HG02759 (cell line): ENCODE measurements around the gene ARVCF.
A peak's percentile ranks its signal among the peaks of the same experiment; 100 is the strongest.
"Not testable (repeated sequence)": the region's sequence is repeated elsewhere in the genome, so short reads cannot be mapped to it uniquely, and the experiment has no call there.

ENCODE experiments used
- ATAC-seq: cut with Tn5 transposase; IDR thresholded peaks from one replicate; pipeline ENCODE4 v1.9.1; 2021; ENCODE audit warnings: mild to moderate bottlenecking, moderate library complexity; ENCODE audit not compliant: unreplicated experiment

ARVCF gene

GRCh38 chr22:19941365-19942082 is 75.1 kb downstream of the ARVCF start, which contains the start of the genes COMT and TXNRD2:
Gene COMT, plus strand, starts transcription at chr22:19941772. Its CDS starts 20,755 bp downstream, at chr22:19962527.
Gene TXNRD2, minus strand, starts transcription at chr22:19941818. Its CDS starts 15 bp downstream, at chr22:19941803.
- ATAC-seq: peak; percentile 69

- ATAC-seq: peak; percentile 10
Measured at GRCh38 chr22:19940536-19941364, 75.9 kb downstream of the ARVCF start.

- ATAC-seq: no peak
Measured at GRCh38 chr22:19937616-19938473, 78.8 kb downstream of the ARVCF start.

DNA sequence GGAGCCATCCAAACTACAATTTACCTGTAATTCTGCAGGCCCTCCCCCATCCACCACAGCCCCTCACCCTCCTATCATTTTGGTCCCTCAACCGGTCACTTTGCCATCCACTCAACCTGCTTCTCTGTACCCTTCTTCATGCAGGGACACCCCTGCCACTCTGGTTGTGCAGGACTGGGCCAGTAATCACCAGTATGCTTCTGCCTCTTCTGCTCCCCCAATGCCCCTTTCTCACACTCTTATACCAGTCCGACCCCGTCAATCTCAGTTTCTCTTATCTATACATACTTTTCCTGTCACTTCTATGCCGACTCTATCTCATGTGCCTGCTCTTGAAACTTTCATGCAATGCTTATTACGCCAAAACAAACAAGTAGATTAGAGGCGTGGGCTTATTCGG is 80.1 kb downstream of the ARVCF start:
- no peak for ATAC-seq

DNA sequence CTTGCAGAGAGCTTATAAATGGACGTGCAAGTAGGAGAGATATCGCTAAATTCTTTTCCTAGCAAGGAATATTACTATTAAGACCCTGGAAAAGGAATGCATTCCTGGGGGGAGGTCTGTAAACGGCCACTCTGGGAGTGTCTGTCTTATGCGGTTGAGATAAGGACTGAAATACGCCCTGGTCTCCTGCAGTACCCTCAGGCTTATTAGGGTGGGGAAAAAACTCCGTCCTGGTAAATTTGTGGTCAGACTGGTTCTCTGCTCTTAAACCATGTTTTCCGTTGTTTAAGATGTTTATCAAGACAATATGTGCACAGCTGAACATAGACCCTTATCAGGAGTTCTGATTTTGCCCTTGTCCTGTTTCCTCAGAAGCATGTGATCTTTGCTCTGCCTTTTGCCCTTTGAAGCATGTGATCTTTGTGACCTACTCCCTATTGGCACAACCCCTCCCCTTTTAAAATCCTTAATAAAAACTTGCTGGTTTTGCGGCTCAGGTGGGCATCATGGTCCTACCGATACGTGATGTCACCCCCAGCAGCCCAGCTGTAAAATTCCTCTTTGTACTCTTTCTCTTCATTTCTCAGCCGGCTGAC is 81.4 kb downstream of the ARVCF start:
- ATAC-seq: not testable (repeated sequence)

DNA sequence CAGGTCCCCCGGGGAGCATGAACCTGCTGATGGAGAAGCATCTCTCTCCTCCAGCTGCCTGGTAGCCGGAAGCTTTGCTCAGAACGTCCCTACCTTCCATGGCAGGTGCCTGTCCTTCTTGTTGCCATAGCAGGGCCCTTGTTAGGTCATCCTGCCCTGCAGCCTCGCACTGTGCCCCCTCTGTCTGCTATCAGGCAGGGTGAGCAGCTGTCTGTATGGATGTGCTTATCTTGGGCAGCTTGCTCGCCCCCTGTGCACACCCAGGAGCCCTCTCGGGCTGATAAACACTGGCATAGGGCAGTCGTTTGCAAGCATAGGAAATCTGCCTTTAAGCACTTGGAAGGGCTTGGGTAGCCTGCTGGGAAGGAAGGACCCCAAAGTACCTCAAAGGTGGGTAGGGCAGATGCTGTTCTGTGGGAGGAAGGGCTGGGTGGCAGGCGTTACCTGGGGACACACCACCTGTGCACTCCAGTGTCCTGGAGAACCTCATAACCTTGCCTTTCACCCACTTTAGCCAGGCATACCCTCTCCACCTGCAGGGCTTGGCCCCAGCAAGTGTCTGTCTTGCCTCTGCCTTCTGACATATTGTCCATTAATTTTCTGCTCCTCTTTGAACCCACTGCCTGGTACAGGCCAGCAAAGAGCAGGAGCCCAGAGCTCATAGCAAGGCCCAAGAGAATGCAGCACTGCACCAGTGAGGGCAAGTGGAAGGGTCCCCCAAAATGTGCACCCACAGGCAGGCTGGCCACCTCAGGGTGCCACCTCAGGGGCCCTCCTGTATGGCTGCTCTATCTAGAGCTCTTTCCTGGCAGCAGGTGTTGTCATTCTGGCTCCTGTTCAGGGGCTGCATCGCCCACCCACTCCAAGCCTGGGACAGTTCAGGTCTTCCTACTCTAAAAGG is 83.0 kb downstream of the ARVCF start:
- ATAC-seq: no peak

GRCh38 chr22:19932367-19933206 is 84.0 kb downstream of the ARVCF start:
- ATAC-seq: no peak

DNA sequence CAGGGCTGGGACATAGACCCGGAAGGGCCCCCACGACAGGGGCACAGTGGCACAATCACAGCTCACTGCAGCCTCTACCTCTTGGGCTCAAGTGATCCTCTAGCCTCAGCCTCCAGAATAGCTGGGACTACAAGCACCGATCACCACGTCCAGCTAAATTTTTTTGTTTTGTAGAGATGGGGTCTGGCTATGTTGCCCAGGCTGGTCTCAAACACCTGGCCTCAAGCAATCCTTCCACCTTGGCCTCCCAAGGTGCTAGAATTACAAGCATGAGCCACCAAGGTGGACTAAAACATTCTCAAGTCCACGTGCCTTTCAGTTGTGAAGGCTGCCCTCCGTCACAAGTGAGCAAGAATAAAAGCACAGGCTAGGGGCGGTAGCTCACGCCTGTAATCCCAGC is 85.1 kb downstream of the ARVCF start:
- ATAC-seq: no peak

DNA sequence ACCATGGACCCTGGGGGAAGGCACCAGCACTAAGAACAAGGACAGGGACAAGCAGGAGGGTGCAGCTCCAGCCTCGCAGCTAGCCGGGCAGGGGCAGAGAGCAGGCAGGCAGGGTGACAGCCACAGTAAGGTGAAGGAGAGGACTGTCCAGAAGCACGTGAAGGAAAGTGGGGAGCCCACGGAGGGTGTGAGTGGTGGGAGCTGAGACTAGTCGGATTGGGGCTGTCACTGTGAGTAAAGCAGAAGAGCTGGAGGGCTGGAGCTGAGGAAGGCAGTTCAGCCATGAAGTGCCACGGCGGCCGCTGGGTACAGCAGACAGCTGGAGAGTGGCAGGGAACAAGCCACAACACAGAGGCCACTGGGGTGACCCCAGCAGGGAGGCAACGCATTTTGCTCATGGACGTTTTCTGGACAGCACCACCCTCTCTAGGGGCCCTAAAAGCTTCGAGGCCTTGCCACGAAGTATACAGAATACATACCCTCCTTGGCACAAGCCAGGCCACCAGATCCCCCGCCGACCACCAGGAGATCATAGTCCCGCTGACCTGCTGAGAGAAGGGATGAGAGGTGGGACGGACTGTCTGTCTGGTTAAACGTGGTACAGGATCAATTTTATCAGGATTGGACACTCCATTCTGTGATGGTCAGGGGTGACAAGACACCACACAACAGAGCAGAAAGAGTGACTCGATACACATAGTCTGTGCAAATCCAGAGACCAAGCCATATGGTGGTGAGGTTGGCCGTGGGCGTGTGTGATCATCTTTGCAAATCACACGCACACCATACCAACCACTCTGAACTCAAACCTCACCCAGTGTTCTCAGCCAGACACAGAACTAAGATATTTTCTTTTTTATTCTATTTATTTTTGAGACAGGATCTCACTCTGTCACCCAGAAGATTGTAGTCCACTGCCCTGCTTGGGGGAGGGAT is 85.8 kb downstream of the ARVCF start:
- ATAC-seq: no peak

DNA sequence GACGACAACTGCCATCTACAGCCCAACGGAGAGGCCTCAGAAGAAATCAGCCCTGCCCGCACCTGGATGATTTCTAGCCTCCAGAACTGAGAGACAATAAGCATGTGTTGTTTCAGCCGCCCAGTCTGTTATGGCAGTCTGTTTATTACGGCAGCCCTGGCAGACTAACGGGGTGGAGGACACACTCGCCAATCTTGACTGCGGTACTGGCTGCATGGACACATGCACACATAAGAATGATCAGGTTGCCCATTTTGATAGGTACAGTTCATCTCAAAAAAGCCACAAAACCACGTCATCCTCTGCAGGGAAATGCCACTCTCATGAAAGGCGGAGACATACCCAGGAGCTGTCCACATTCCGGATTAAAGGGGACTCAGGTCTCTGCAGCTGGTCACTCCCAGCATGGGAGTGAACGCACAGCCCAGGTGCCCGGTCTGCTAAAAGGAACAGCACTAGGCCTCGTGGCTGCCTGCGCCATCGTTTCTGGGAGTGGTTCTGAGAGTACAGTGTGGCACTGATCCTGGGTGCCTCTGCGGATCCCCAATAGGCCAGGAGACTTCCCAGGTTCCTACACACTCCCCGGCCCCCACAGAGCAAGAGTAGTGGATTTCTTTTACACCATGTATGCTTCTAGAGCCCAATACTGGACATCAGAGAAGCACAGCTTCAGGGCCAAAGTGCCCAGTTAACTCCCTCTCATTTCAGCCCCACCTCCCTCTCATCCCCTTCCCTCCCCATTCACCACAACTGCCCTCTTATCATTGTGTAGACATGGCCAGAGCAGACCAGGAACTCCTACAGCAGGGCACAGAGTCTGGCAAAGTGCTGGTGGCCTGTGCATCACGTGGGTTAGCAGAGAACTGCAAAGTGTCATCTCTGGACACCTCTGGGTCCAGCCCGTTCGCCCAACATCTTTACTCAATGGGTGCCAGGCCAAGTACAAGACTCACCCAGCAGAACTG is 86.8 kb downstream of the ARVCF start:
- no peak for ATAC-seq

DNA sequence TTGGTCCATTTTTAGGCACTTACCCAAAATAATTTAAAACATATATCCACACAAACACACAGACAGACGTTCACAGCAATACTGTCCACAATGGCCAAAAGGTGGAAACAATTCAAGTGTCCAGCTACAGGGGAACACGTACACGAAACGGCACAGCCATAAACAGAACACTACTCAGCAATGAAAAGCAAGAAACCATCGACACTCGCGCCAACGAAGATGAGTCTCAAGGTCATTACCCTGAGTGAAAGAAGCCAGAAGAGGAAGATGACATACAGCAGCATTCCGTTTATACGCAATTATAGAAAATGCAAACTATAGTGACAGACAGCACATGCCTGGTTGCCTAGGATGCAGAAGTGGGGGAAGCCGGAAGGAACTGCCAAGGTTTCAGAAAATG is 88.4 kb downstream of the ARVCF start:
- ATAC-seq: no peak

DNA sequence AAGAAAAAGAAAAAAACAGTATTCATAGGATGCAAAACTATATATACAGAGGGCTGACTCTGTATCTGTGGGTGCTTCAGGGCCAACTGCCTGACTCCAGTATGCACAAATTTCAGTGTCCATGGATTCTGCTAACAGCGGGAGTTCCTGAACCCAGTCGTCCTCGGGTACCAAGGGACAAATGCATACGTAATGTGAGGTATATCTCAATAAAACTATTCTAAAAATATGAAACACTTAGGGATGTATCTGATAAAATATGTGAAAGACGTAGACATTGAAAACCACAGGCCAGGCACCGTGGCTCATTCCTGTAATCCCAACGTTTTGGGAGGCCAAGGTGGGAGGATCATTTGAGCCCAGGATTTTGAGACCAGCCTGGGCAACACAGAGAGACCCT is 88.9 kb downstream of the ARVCF start:
- ATAC-seq: no peak

- ATAC-seq: not testable (repeated sequence)
Measured at GRCh38 chr22:19926028-19926427, 90.6 kb downstream of the ARVCF start.

GRCh38 chr22:19923914-19924513 is 92.6 kb downstream of the ARVCF start:
- ATAC-seq: no peak

- ATAC-seq: no peak
Measured at GRCh38 chr22:19921544-19922081, 95.0 kb downstream of the ARVCF start.
